ENCODE results near the gene OR6B2.

GRCh38 chr2:240066489-240066888, 36.3 kb upstream of the OR6B2 start:
- no peak for TF ChIP-seq POLR2A (IDR thresholded peaks at IDR 0.05)
- TF ChIP-seq, protein P1, sequence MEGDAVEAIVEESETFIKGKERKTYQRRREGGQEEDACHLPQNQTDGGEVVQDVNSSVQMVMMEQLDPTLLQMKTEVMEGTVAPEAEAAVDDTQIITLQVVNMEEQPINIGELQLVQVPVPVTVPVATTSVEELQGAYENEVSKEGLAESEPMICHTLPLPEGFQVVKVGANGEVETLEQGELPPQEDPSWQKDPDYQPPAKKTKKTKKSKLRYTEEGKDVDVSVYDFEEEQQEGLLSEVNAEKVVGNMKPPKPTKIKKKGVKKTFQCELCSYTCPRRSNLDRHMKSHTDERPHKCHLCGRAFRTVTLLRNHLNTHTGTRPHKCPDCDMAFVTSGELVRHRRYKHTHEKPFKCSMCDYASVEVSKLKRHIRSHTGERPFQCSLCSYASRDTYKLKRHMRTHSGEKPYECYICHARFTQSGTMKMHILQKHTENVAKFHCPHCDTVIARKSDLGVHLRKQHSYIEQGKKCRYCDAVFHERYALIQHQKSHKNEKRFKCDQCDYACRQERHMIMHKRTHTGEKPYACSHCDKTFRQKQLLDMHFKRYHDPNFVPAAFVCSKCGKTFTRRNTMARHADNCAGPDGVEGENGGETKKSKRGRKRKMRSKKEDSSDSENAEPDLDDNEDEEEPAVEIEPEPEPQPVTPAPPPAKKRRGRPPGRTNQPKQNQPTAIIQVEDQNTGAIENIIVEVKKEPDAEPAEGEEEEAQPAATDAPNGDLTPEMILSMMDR (IDR thresholded peaks at IDR 0.05), result no peak

Measured in heart left ventricle (tissue), 13 donors.